ENCODE data around the gene PRKAG2.

The PRKAG2 gene

GRCh38 chr7:151895008-151895630 is 18.2 kb upstream of the PRKAG2 start:
- Histone ChIP-seq H3K4me3 (ENCODE audit: insufficient read depth, low read depth, low read length) (no peak overlapping the region), H3K27ac (ENCODE audit: insufficient read depth, low read depth, low read length, poor library complexity, severe bottlenecking) (no peak overlapping the region), H3K27me3 (ENCODE audit: control insufficient read depth, insufficient read depth, low read length, poor library complexity, severe bottlenecking) (no peaks in the 10 kb centered on the region), H3K9me3 (ENCODE audit: control insufficient read depth, low read length) (no peaks in the 10 kb centered on the region), H3K4me1 (ENCODE audit: control insufficient read depth, insufficient read depth, low read length) (peaks cover 11% of the 10 kb centered on the region), H3K36me3 (ENCODE audit: control insufficient read depth, insufficient read depth, low read length) (no peaks in the 10 kb centered on the region)
- 92 to 93% methylated on average over 21 of the region's 21 CpGs for WGBS, 2 experiments

DNA sequence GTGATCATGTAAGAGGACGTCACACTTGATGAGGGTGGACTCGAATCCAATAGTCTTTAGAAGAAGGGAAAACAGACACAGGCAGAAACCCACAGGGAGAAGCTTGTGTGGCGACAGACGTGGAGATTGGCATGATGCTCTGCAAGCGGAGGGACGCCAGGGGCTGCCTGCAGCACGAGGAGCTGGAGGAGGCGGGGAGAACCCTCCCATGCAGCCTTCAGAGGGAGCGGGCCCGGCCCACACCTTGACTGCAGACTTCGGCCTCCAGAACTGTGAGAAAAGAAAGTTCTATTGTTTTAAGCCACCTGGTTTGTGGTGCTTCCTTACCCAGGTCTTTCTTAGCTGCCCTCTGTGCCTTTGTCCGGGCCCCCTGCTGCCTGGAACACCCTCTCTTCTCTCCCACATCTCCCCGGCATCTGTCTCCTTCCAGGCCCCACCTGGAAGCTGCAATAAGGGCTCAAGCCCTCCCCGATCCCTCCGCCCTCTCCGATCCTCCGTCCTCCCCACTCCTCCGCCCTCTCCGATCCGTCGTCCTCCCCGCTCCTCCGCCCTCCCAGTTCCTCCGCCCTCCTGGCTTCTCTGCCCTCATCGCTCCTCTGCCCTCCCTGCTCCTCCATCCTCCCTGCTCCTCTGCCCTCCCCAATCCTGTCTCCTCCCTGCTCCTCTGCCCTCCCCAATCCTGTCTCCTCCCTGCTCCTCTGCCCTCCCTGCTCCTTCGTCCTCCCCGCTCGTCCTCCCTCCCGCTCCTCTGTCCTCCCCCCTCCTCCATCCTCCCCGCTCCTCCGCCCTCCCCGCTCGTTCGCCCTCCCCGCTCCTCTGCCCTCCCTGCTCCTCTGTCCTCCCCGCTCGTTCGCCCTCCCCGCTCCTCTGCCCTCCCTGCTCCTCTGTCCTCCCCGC is 17.4 kb upstream of the PRKAG2 start:
- peaks cover 11% of the 10 kb centered on the region for H3K4me1 ChIP-seq (ENCODE audit: control insufficient read depth, insufficient read depth, low read length)
- no peaks in the 10 kb centered on the region for H3K36me3 ChIP-seq (ENCODE audit: control insufficient read depth, insufficient read depth, low read length)
- WGBS, 2 experiments: 88 to 90% methylated on average over 33 to 40 of the region's 40 CpGs
- H3K27me3 ChIP-seq (ENCODE audit: control insufficient read depth, insufficient read depth, low read length, poor library complexity, severe bottlenecking): no peaks in the 10 kb centered on the region
- no peaks in the 10 kb centered on the region for H3K9me3 ChIP-seq (ENCODE audit: control insufficient read depth, low read length)
- H3K27ac ChIP-seq (ENCODE audit: insufficient read depth, low read depth, low read length, poor library complexity, severe bottlenecking): no peak overlapping the region
- no peak overlapping the region for H3K4me3 ChIP-seq (ENCODE audit: insufficient read depth, low read depth, low read length)

DNA sequence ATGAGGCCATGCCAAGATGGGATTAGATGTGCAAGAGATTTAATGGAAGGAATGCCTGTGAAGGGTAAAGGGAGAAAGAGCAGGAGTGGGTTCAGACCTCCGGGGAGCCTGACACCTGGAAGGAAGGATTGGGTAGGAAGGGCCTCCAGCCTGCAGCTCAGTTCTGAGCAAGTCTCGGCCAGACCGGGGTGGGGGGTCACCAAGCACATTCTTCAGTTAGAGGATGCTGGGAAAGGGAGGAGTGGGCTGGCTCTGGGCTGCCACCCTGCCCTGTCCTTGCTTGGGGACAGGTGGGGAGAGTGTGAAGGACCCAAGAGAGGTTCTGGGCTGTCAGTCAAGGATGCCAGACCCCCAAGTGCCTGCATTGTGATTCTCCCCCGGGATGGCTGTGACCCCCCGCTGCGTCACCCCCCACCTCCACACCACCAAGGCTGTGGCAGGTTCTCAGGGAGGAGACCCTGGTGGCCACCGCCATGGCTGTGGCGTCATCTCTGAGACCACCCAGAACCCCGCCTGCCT is 16.5 kb upstream of the PRKAG2 start:
- Histone ChIP-seq H3K4me1 (ENCODE audit: control insufficient read depth, insufficient read depth, low read length) (peaks cover 15% of the 10 kb centered on the region), H3K9me3 (ENCODE audit: control insufficient read depth, low read length) (no peaks in the 10 kb centered on the region), H3K27ac (ENCODE audit: insufficient read depth, low read depth, low read length, poor library complexity, severe bottlenecking) (no peak overlapping the region), H3K36me3 (ENCODE audit: control insufficient read depth, insufficient read depth, low read length) (no peaks in the 10 kb centered on the region), H3K4me3 (ENCODE audit: insufficient read depth, low read depth, low read length) (no peak overlapping the region), H3K27me3 (ENCODE audit: control insufficient read depth, insufficient read depth, low read length, poor library complexity, severe bottlenecking) (no peaks in the 10 kb centered on the region)
- WGBS, 2 experiments: 94 to 97% methylated on average over 6 to 9 of the region's 9 CpGs

- Histone ChIP-seq H3K36me3 (ENCODE audit: control insufficient read depth, insufficient read depth, low read length) (no peaks in the 10 kb centered on the region), H3K9me3 (ENCODE audit: control insufficient read depth, low read length) (no peaks in the 10 kb centered on the region), H3K4me1 (ENCODE audit: control insufficient read depth, insufficient read depth, low read length) (peaks cover 16% of the 10 kb centered on the region), H3K27me3 (ENCODE audit: control insufficient read depth, insufficient read depth, low read length, poor library complexity, severe bottlenecking) (no peaks in the 10 kb centered on the region), H3K27ac (ENCODE audit: insufficient read depth, low read depth, low read length, poor library complexity, severe bottlenecking) (no peak overlapping the region), H3K4me3 (ENCODE audit: insufficient read depth, low read depth, low read length) (no peak overlapping the region)
- 77% methylated on average over 9 of the region's 9 CpGs for WGBS, 2 experiments
Measured at GRCh38 chr7:151891753-151892152, 14.8 kb upstream of the PRKAG2 start.

DNA sequence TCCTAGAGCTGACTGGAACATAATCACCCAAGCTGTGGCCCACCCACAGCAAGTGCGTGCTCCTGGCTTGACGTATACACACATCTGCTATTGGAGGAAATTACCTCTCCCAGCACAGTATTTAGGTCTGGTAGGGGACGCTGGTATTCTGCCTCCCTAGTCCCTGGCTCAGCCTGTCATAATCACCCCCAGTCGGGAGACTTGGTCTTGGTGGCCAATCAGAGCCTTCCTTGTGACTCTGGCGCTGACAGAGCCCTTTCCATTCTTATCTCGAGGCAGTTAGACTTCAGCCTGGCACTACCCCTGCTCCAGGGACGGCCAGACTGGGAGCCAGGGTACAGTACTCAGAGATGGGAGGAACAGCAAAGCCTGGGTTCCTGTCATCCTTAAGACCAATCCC is 14.3 kb upstream of the PRKAG2 start:
- 79 to 82% methylated on average over 7 of the region's 7 CpGs for WGBS, 2 experiments
- H3K27ac ChIP-seq (ENCODE audit: insufficient read depth, low read depth, low read length, poor library complexity, severe bottlenecking): no peak overlapping the region
- H3K4me1 ChIP-seq (ENCODE audit: control insufficient read depth, insufficient read depth, low read length): peaks cover 16% of the 10 kb centered on the region
- no peaks in the 10 kb centered on the region for H3K27me3 ChIP-seq (ENCODE audit: control insufficient read depth, insufficient read depth, low read length, poor library complexity, severe bottlenecking)
- no peaks in the 10 kb centered on the region for H3K36me3 ChIP-seq (ENCODE audit: control insufficient read depth, insufficient read depth, low read length)
- no peak overlapping the region for H3K4me3 ChIP-seq (ENCODE audit: insufficient read depth, low read depth, low read length)
- no peaks in the 10 kb centered on the region for H3K9me3 ChIP-seq (ENCODE audit: control insufficient read depth, low read length)

- Histone ChIP-seq H3K4me1 (ENCODE audit: control insufficient read depth, insufficient read depth, low read length) (peaks cover 16% of the 10 kb centered on the region), H3K36me3 (ENCODE audit: control insufficient read depth, insufficient read depth, low read length) (no peaks in the 10 kb centered on the region), H3K4me3 (ENCODE audit: insufficient read depth, low read depth, low read length) (no peak overlapping the region), H3K9me3 (ENCODE audit: control insufficient read depth, low read length) (no peaks in the 10 kb centered on the region), H3K27ac (ENCODE audit: insufficient read depth, low read depth, low read length, poor library complexity, severe bottlenecking) (no peak overlapping the region), H3K27me3 (ENCODE audit: control insufficient read depth, insufficient read depth, low read length, poor library complexity, severe bottlenecking) (no peaks in the 10 kb centered on the region)
- 84 to 85% methylated on average over 12 of the region's 12 CpGs for WGBS, 2 experiments
Measured at GRCh38 chr7:151890355-151891004, 13.6 kb upstream of the PRKAG2 start.

GRCh38 chr7:151889406-151890354 is 12.8 kb upstream of the PRKAG2 start:
- no peaks in the 10 kb centered on the region for H3K27me3 ChIP-seq (ENCODE audit: control insufficient read depth, insufficient read depth, low read length, poor library complexity, severe bottlenecking)
- WGBS, 2 experiments: 91 to 93% methylated on average over 21 of the region's 21 CpGs
- H3K36me3 ChIP-seq (ENCODE audit: control insufficient read depth, insufficient read depth, low read length): no peaks in the 10 kb centered on the region
- peaks cover 12% of the 10 kb centered on the region for H3K4me1 ChIP-seq (ENCODE audit: control insufficient read depth, insufficient read depth, low read length)
- H3K9me3 ChIP-seq (ENCODE audit: control insufficient read depth, low read length): no peaks in the 10 kb centered on the region
- no peak overlapping the region for H3K27ac ChIP-seq (ENCODE audit: insufficient read depth, low read depth, low read length, poor library complexity, severe bottlenecking)
- no peak overlapping the region for H3K4me3 ChIP-seq (ENCODE audit: insufficient read depth, low read depth, low read length)

GRCh38 chr7:151888079-151889067 is 11.5 kb upstream of the PRKAG2 start:
- H3K27me3 ChIP-seq (ENCODE audit: control insufficient read depth, insufficient read depth, low read length, poor library complexity, severe bottlenecking): no peaks in the 10 kb centered on the region

GRCh38 chr7:151886783-151887182 is 9.9 kb upstream of the PRKAG2 start:
- WGBS, 2 experiments: 76 to 81% methylated on average over 15 of the region's 15 CpGs
- no peaks in the 10 kb centered on the region for H3K27me3 ChIP-seq (ENCODE audit: control insufficient read depth, insufficient read depth, low read length, poor library complexity, severe bottlenecking)
- H3K36me3 ChIP-seq (ENCODE audit: control insufficient read depth, insufficient read depth, low read length): no peaks in the 10 kb centered on the region

More at GRCh38 chr7:151888079-151889067, 11.5 kb upstream of the PRKAG2 start:
- H3K27ac ChIP-seq (ENCODE audit: insufficient read depth, low read depth, low read length, poor library complexity, severe bottlenecking): no peak overlapping the region
- H3K9me3 ChIP-seq (ENCODE audit: control insufficient read depth, low read length): no peaks in the 10 kb centered on the region
- peaks cover 12% of the 10 kb centered on the region for H3K4me1 ChIP-seq (ENCODE audit: control insufficient read depth, insufficient read depth, low read length)
- whole genome bisulfite sequencing, 2 experiments: 82 to 83% methylated on average over 24 of the region's 24 CpGs
- H3K4me3 ChIP-seq (ENCODE audit: insufficient read depth, low read depth, low read length): no peak overlapping the region
- H3K36me3 ChIP-seq (ENCODE audit: control insufficient read depth, insufficient read depth, low read length): no peaks in the 10 kb centered on the region

More at GRCh38 chr7:151886783-151887182, 9.9 kb upstream of the PRKAG2 start:
- no peaks in the 10 kb centered on the region for H3K9me3 ChIP-seq (ENCODE audit: control insufficient read depth, low read length)
- H3K4me3 ChIP-seq (ENCODE audit: insufficient read depth, low read depth, low read length): no peak overlapping the region
- H3K4me1 ChIP-seq (ENCODE audit: control insufficient read depth, insufficient read depth, low read length): peaks cover 12% of the 10 kb centered on the region
- no peak overlapping the region for H3K27ac ChIP-seq (ENCODE audit: insufficient read depth, low read depth, low read length, poor library complexity, severe bottlenecking)

Measured in ectodermal cell (in vitro differentiated cells).